Adrenal gland (tissue), 5 donors: ENCODE results near the gene ULK3.

ENCODE experiments used
- CTCF ChIP-seq, 6 experiments: fragments of 450-650 bp in 4 of 6; fragments of 200-600 bp in 2 of 6; sonication (generic) in 1 of 6; IDR thresholded peaks; 1 replicate in 5 of 6; 2 replicates in 1 of 6; pipeline versions ENCODE4 v1.5.1 to v1.8.0; 2016 to 2021; ENCODE audit warnings: antibody characterized with exemption in 6 of 6, mild to moderate bottlenecking in 2 of 6, moderate library complexity in 1 of 6
- POLR2A ChIP-seq, 2 donors: fragments of 450-650 bp; IDR thresholded peaks; one replicate each; pipeline ENCODE4 v1.6.1; 2017; ENCODE audit warnings: antibody characterized with exemption in 2 of 2, mild to moderate bottlenecking in 2 of 2, moderate library complexity in 1 of 2
- donor health status: DM: no; HTN: no; CAD: no.

- TF ChIP-seq CTCF (IDR thresholded peaks at IDR 0.05) (no peak), POLR2A (IDR thresholded peaks at IDR 0.05) (peak in 1 of 2 donors; percentile 20)
Observed at GRCh38 chr15:74863239-74864056, 20.5 kb upstream of the ULK3 start.
